GM23248 (cell line): Measurements from ENCODE around the gene EPB41L5. TPM values are rescaled to one million over a fixed set of nuclear protein-coding genes. Genes with fewer than 3 reads are reported as not detected.

ENCODE experiments used
- DNase-seq: peaks from one replicate; pipeline ENCODE4 v3.0.0-alpha.2; 2015
- H2AFZ ChIP-seq: fragments of 200-600 bp; sonication (generic); 2 replicates; pipeline ENCODE4 v1.6.1; 2016; ENCODE audit warnings: antibody characterized with exemption
- H3F3A ChIP-seq: fragments of 200-600 bp; sonication (generic); 2 replicates; pipeline ENCODE4 v1.6.1; 2016; ENCODE audit warnings: mild to moderate bottlenecking, antibody characterized with exemption, mixed run types; ENCODE audit not compliant: insufficient read depth
- H3K27ac ChIP-seq: fragments of 200-600 bp; sonication (generic); 2 replicates; pipeline ENCODE4 v1.5.1; 2016; ENCODE audit warnings: mild to moderate bottlenecking
- H3K27me3 ChIP-seq: fragments of 200-600 bp; sonication (generic); replicated peaks from 2 replicates; pipeline ENCODE4 v1.6.1; 2016; ENCODE audit warnings: mild to moderate bottlenecking; ENCODE audit not compliant: insufficient read depth
- H3K36me3 ChIP-seq: fragments of 200-600 bp; sonication (generic); 2 replicates; pipeline ENCODE4 v1.6.1; 2016; ENCODE audit warnings: low read depth, mild to moderate bottlenecking
- H3K4me1 ChIP-seq: fragments of 200-600 bp; sonication (generic); 2 replicates; pipeline ENCODE4 v1.6.1; 2016; ENCODE audit warnings: mild to moderate bottlenecking; ENCODE audit not compliant: insufficient read depth
- H3K4me2 ChIP-seq: fragments of 200-600 bp; sonication (generic); one replicate; pipeline ENCODE4 v1.6.1; 2016; ENCODE audit warnings: mild to moderate bottlenecking; ENCODE audit not compliant: unreplicated experiment
- H3K4me3 ChIP-seq: fragments of 200-600 bp; sonication (generic); 2 replicates; pipeline ENCODE4 v1.5.1; 2016; ENCODE audit warnings: mild to moderate bottlenecking
- H3K79me2 ChIP-seq: fragments of 200-600 bp; sonication (generic); 2 replicates; pipeline ENCODE4 v1.6.1; 2016; ENCODE audit warnings: mild to moderate bottlenecking; ENCODE audit not compliant: insufficient read depth
- H3K9ac ChIP-seq: fragments of 200-600 bp; sonication (generic); 2 replicates; pipeline ENCODE4 v1.6.1; 2016; ENCODE audit warnings: mild to moderate bottlenecking
- H3K9me2 ChIP-seq: fragments of 200-600 bp; sonication (generic); 2 replicates; pipeline ENCODE4 v1.6.1; 2016; ENCODE audit warnings: mixed run types, mild to moderate bottlenecking, moderate library complexity; ENCODE audit not compliant: insufficient read depth
- H3K9me3 ChIP-seq: fragments of 200-600 bp; sonication (generic); one replicate; pipeline ENCODE4 v1.6.1; 2017; ENCODE audit warnings: low read depth
- H4K20me1 ChIP-seq: fragments of 200-600 bp; sonication (generic); 2 replicates; pipeline ENCODE4 v1.6.0; 2016; ENCODE audit not compliant: insufficient read depth
- EZH2 ChIP-seq: fragments of 200-600 bp; sonication (generic); IDR thresholded peaks from 2 replicates; pipeline ENCODE4 v1.6.1; 2018; ENCODE audit warnings: antibody characterized with exemption, mild to moderate bottlenecking; ENCODE audit not compliant: insufficient read depth, poor library complexity, severe bottlenecking
- EZH2phosphoT487 ChIP-seq: fragments of 200-600 bp; sonication (generic); IDR thresholded peaks from 2 replicates; pipeline ENCODE4 v1.6.1; 2018; ENCODE audit warnings: antibody characterized with exemption, moderate library complexity, mild to moderate bottlenecking, low read depth; ENCODE audit not compliant: insufficient read depth
- WGBS, 2 experiments: methylation state at CpG; one replicate each; pipeline ENCODE4 v1.1.6; 2015 to 2017; ENCODE audit warnings: low lambda C conversion rate in 2 of 2, low coverage in 1 of 2; ENCODE audit errors: missing lambda C conversion rate in 2 of 2; 5-methylcytosine and 5-hydroxymethylcytosine counted together
- in situ Hi-C: fragments of 300-500 bp; cut with MboI; formaldehyde crosslinking; loops from 2 replicates; pipeline ENCODE4 v1.15.0; 2020
- polyA plus RNA-seq: library from polyadenylated mRNA; unstranded; fragments of >200 nt; fragmentation: Nextera tagmentation; extraction: Ambion mirVana; gene quantifications from 2 replicates; pipeline ENCODE4 v1.2.1, GENCODE V29; 2016
- total RNA-seq: library from RNA; depleted of rRNA; stranded (reverse); fragments of >200 nt; shearing (Covaris generic); gene quantifications from 2 replicates; pipeline ENCODE4 v1.2.3, GENCODE V29; 2014

Gene EPB41L5
- total and polyA plus RNA-seq, 2 experiments from 2014 or later, result 3.0 to 4.0 TPM

GRCh38 chr2:120142528-120143219 lies 129.8 kb downstream of the EPB41L5 start:
- Histone ChIP-seq H3K27ac (no peak overlapping the region), H3F3A (no peaks in the 10 kb centered on the region), H3K9ac (no peak overlapping the region), H3K4me2 (no peak overlapping the region), H3K27me3 (no peaks in the 10 kb centered on the region), H3K79me2 (no peaks in the 10 kb centered on the region), H3K4me1 (no peaks in the 10 kb centered on the region), H3K9me3 (no peaks in the 10 kb centered on the region), H3K9me2 (no peaks in the 10 kb centered on the region), H3K36me3 (no peaks in the 10 kb centered on the region), H2AFZ (no peak overlapping the region), H4K20me1 (no peaks in the 10 kb centered on the region), H3K4me3 (no peak overlapping the region)
- TF ChIP-seq EZH2phosphoT487, result no peak
- TF ChIP-seq EZH2, result no peak
- WGBS, 2 experiments, result 82% methylated on average over 2 of the region's 2 CpGs
- DNase-seq, result no peak
- in situ Hi-C loops, result no loop called here

GRCh38 chr2:120148229-120148628 lies 135.4 kb downstream of the EPB41L5 start:
- no peaks in the 10 kb centered on the region for H3K36me3 ChIP-seq
- no peaks in the 10 kb centered on the region for H4K20me1 ChIP-seq
- H3K4me1 ChIP-seq, result no peaks in the 10 kb centered on the region
- no peaks in the 10 kb centered on the region for H3K79me2 ChIP-seq
- TF ChIP-seq EZH2phosphoT487 (no peak), EZH2 (no peak)
- H3K27ac ChIP-seq, result no peak overlapping the region
- H3K4me2 ChIP-seq, result no peak overlapping the region
- no peaks in the 10 kb centered on the region for H3K9me2 ChIP-seq
- peaks cover 3% of the 10 kb centered on the region for H3K9me3 ChIP-seq
- H3F3A ChIP-seq, result no peaks in the 10 kb centered on the region
- no peak overlapping the region for H3K4me3 ChIP-seq
- H3K9ac ChIP-seq, result no peak overlapping the region
- 70 to 75% methylated on average over 1 of the region's 1 CpG for WGBS, 2 experiments
- H2AFZ ChIP-seq, result no peak overlapping the region
- no peaks in the 10 kb centered on the region for H3K27me3 ChIP-seq
- in situ Hi-C loops, result no loop called here
- DNase-seq, result no peak

GRCh38 chr2:120148669-120149068 lies 135.8 kb downstream of the EPB41L5 start:
- peaks cover 3% of the 10 kb centered on the region for H3K9me3 ChIP-seq
- no peaks in the 10 kb centered on the region for H3K9me2 ChIP-seq
- H2AFZ ChIP-seq, result no peak overlapping the region
- H3K27ac ChIP-seq, result no peak overlapping the region
- H4K20me1 ChIP-seq, result no peaks in the 10 kb centered on the region
- H3K36me3 ChIP-seq, result no peaks in the 10 kb centered on the region
- H3K9ac ChIP-seq, result no peak overlapping the region
- no peak for TF ChIP-seq EZH2phosphoT487
- H3K4me3 ChIP-seq, result no peak overlapping the region
- 94 to 96% methylated on average over 3 of the region's 3 CpGs for WGBS, 2 experiments
- in situ Hi-C loops, result no loop called here
- no peak for DNase-seq
- H3K4me2 ChIP-seq, result no peak overlapping the region
- no peaks in the 10 kb centered on the region for H3K27me3 ChIP-seq
- no peaks in the 10 kb centered on the region for H3K79me2 ChIP-seq
- no peaks in the 10 kb centered on the region for H3K4me1 ChIP-seq
- no peaks in the 10 kb centered on the region for H3F3A ChIP-seq

DNA sequence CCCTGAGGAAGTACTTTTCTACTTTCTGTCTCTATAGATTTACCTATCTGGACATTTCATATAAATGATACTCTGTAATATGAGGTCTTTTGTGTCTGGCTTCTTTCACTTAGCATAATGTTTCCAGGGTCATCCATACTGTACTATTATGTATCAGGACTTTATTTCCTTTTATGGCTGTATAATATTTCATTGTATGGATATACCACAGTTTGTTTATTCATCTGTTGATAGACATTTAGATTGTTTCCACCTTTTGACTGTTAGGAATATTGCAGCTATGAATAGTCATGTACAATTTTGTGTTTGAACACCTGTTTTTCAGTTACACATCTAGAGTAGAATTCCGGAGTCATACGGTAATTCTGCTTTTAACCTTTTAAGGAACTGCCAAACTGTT lies 136.5 kb downstream of the EPB41L5 start:
- peaks cover 3% of the 10 kb centered on the region for H3K9me3 ChIP-seq
- no peaks in the 10 kb centered on the region for H3K27me3 ChIP-seq
- H3K4me2 ChIP-seq, result no peak overlapping the region
- no peaks in the 10 kb centered on the region for H4K20me1 ChIP-seq
- in situ Hi-C loops, result no loop called here
- no peak overlapping the region for H3K4me3 ChIP-seq
- no peaks in the 10 kb centered on the region for H3K4me1 ChIP-seq
- H3K9ac ChIP-seq, result no peak overlapping the region
- no peaks in the 10 kb centered on the region for H3K36me3 ChIP-seq
- no peak for DNase-seq
- TF ChIP-seq EZH2, result no peak
- no peak for TF ChIP-seq EZH2phosphoT487
- H2AFZ ChIP-seq, result no peak overlapping the region
- H3K79me2 ChIP-seq, result no peaks in the 10 kb centered on the region
- 93 to 94% methylated on average over 2 of the region's 2 CpGs for WGBS, 2 experiments
- H3K27ac ChIP-seq, result no peak overlapping the region
- H3K9me2 ChIP-seq, result no peaks in the 10 kb centered on the region
- no peaks in the 10 kb centered on the region for H3F3A ChIP-seq

- Histone ChIP-seq H3K27ac (no peak overlapping the region), H3K27me3 (no peaks in the 10 kb centered on the region), H2AFZ (no peak overlapping the region), H3K9me3 (peaks cover 3% of the 10 kb centered on the region), H4K20me1 (no peaks in the 10 kb centered on the region), H3K4me2 (no peak overlapping the region), H3K36me3 (no peaks in the 10 kb centered on the region), H3K9ac (no peak overlapping the region), H3K79me2 (no peaks in the 10 kb centered on the region), H3K4me3 (no peak overlapping the region), H3K9me2 (no peaks in the 10 kb centered on the region), H3F3A (no peaks in the 10 kb centered on the region), H3K4me1 (no peaks in the 10 kb centered on the region)
- in situ Hi-C loops, result no loop called here
- DNase-seq, result no peak
- TF ChIP-seq EZH2, result no peak
- TF ChIP-seq EZH2phosphoT487, result no peak
- 85 to 91% methylated on average over 4 of the region's 4 CpGs for WGBS, 2 experiments
Observed at GRCh38 chr2:120150040-120150482, 137.2 kb downstream of the EPB41L5 start.
